WTC11 (cell line): Measurements from ENCODE around the gene MTUS2. TPM values are rescaled to one million over a fixed set of nuclear protein-coding genes. Genes with fewer than 3 reads are reported as not detected.

ENCODE experiments used
- ATAC-seq: fragments of 200-7000 bp; cut with Tn5 transposase; 2 replicates; pipeline ENCODE4 v1.10.0; 2021; ENCODE audit warnings: mild to moderate bottlenecking, moderate library complexity
- CTCF ChIA-PET: fragments of 300-600 bp; sonication (Branson Sonifier 250); formaldehyde crosslinking; loops from one replicate; lab custom pipeline; 2021; ENCODE audit warnings: antibody characterized with exemption; lab: Charles Lee
- POLR2A ChIA-PET: fragments of 350-600 bp; sonication (Branson Sonifier 250); formaldehyde crosslinking; loops from one replicate; lab custom pipeline; 2021; ENCODE audit warnings: antibody characterized with exemption; lab: Charles Lee
- DNase-seq: peaks from one replicate; pipeline ENCODE4 v3.0.0; 2021; ENCODE audit warnings: low spot score
- H3K27ac Mint-ChIP-seq: 2 replicates; pipeline ENCODE4 v1.8.0; 2021; ENCODE audit warnings: mixed read lengths
- H3K27me3 Mint-ChIP-seq: 2 replicates; pipeline ENCODE4 v1.8.0; 2021; ENCODE audit warnings: low read depth, mild to moderate bottlenecking, moderate library complexity, mixed read lengths
- H3K36me3 Mint-ChIP-seq: 2 replicates; pipeline ENCODE4 v1.8.0; 2021; ENCODE audit warnings: mixed read lengths
- H3K4me1 Mint-ChIP-seq: 2 replicates; pipeline ENCODE4 v1.8.0; 2022; ENCODE audit warnings: mixed read lengths
- H3K4me3 Mint-ChIP-seq: 2 replicates; pipeline ENCODE4 v1.8.0; 2021; ENCODE audit warnings: mild to moderate bottlenecking, moderate library complexity, mixed read lengths
- H3K9me3 Mint-ChIP-seq: 2 replicates; pipeline ENCODE4 v1.8.0; 2021; ENCODE audit warnings: mixed read lengths
- ESRRA ChIP-seq: sonication (generic); formaldehyde crosslinking; IDR thresholded peaks from 2 replicates; pipeline ENCODE4 v1.8.1; 2022; ENCODE audit warnings: mild to moderate bottlenecking, missing genetic modification reagents, borderline replicate concordance
- FOXK1 ChIP-seq: sonication (generic); formaldehyde crosslinking; IDR thresholded peaks from 2 replicates; pipeline ENCODE4 v1.8.0; 2022; ENCODE audit warnings: mild to moderate bottlenecking, moderate library complexity, missing genetic modification reagents
- GRHL2 ChIP-seq: fragments of 250-450 bp; sonication (Bioruptor Pico); IDR thresholded peaks from 2 replicates; pipeline ENCODE4 v1.8.0; 2022; ENCODE audit warnings: mild to moderate bottlenecking, moderate library complexity; ENCODE audit not compliant: insufficient replicate concordance, severe bottlenecking
- SOX15 ChIP-seq: fragments of 250-450 bp; sonication (Bioruptor Pico); IDR thresholded peaks from 2 replicates; pipeline ENCODE4 v1.9.0; 2021; ENCODE audit warnings: mild to moderate bottlenecking
- TCF7 ChIP-seq: sonication (generic); formaldehyde crosslinking; IDR thresholded peaks from 2 replicates; pipeline ENCODE4 v1.8.0; 2022; ENCODE audit warnings: mild to moderate bottlenecking, low read depth, missing genetic modification reagents, moderate library complexity
- TEAD4 ChIP-seq: sonication (generic); formaldehyde crosslinking; IDR thresholded peaks from 2 replicates; pipeline ENCODE4 v1.8.0; 2022; ENCODE audit warnings: mild to moderate bottlenecking, missing genetic modification reagents
- USF1 ChIP-seq: sonication (generic); formaldehyde crosslinking; IDR thresholded peaks from 2 replicates; pipeline ENCODE4 v1.8.0; 2022; ENCODE audit warnings: mild to moderate bottlenecking, missing genetic modification reagents
- ZBTB21 ChIP-seq: sonication (generic); formaldehyde crosslinking; IDR thresholded peaks from 2 replicates; pipeline ENCODE4 v1.8.1; 2023; ENCODE audit warnings: mild to moderate bottlenecking, missing genetic modification reagents, borderline replicate concordance
- ZMAT4 ChIP-seq: fragments of 250-450 bp; sonication (Bioruptor Pico); IDR thresholded peaks from 2 replicates; pipeline ENCODE4 v1.9.0; 2021; ENCODE audit warnings: mild to moderate bottlenecking
- ZNF232 ChIP-seq: sonication (generic); formaldehyde crosslinking; IDR thresholded peaks from 2 replicates; pipeline ENCODE4 v1.8.0; 2022; ENCODE audit warnings: mild to moderate bottlenecking, missing genetic modification reagents
- ZNF317 ChIP-seq: sonication (generic); formaldehyde crosslinking; IDR thresholded peaks from 2 replicates; pipeline ENCODE4 v1.8.1; 2023; ENCODE audit warnings: low read depth, mild to moderate bottlenecking, moderate library complexity, missing genetic modification reagents, borderline replicate concordance
- ZNF425 ChIP-seq: fragments of 250-450 bp; sonication (Bioruptor Pico); conservative IDR thresholded peaks from 2 replicates; pipeline ENCODE4 v1.9.0; 2021; ENCODE audit warnings: mild to moderate bottlenecking
- ZSCAN18 ChIP-seq: fragments of 250-450 bp; sonication (Bioruptor Pico); IDR thresholded peaks from 2 replicates; pipeline ENCODE4 v2.1.2; 2022; ENCODE audit warnings: mild to moderate bottlenecking, moderate library complexity
- total RNA-seq: library from RNA; stranded (reverse); gene quantifications from 3 replicates; pipeline ENCODE4 v1.2.3, GENCODE V29; 2021
- TF ChIP-seq, protein P1 (sequence below): fragments of 250-450 bp; sonication (Bioruptor Pico); IDR thresholded peaks from 2 replicates; pipeline ENCODE4 v1.9.0; 2021; ENCODE audit warnings: moderate library complexity, mild to moderate bottlenecking, inconsistent platforms, borderline replicate concordance
- TF ChIP-seq, protein P2 (sequence below): sonication (generic); formaldehyde crosslinking; IDR thresholded peaks from 2 replicates; pipeline ENCODE4 v1.8.1; 2023; ENCODE audit warnings: mild to moderate bottlenecking, moderate library complexity, missing genetic modification reagents
- TF ChIP-seq, protein P3 (sequence below): fragments of 250-450 bp; sonication (Bioruptor Pico); IDR thresholded peaks from 2 replicates; pipeline ENCODE4 v1.9.0; 2021; ENCODE audit warnings: mild to moderate bottlenecking
- TF ChIP-seq, protein P4 (sequence below): sonication (generic); formaldehyde crosslinking; IDR thresholded peaks from 2 replicates; pipeline ENCODE4 v1.8.1; 2023; ENCODE audit warnings: mild to moderate bottlenecking, missing genetic modification reagents
- TF ChIP-seq, protein P5 (sequence below): sonication (generic); formaldehyde crosslinking; IDR thresholded peaks from 2 replicates; pipeline ENCODE4 v1.8.0; 2022; ENCODE audit warnings: mild to moderate bottlenecking, missing genetic modification reagents
- TF ChIP-seq, protein P6 (sequence below): sonication (generic); formaldehyde crosslinking; IDR thresholded peaks from 2 replicates; pipeline ENCODE4 v1.8.1; 2023; ENCODE audit warnings: mild to moderate bottlenecking, missing genetic modification reagents, borderline replicate concordance

The MTUS2 gene
- total RNA-seq, 1 experiment from 2014 or later, result 0.22 TPM

- POLR2A ChIA-PET, result no interaction called here
- Mint-ChIP-seq H3K9me3 (peaks cover 2% of the 10 kb centered on the region), H3K27me3 (no peaks in the 10 kb centered on the region)
- TF ChIP-seq, protein P1, sequence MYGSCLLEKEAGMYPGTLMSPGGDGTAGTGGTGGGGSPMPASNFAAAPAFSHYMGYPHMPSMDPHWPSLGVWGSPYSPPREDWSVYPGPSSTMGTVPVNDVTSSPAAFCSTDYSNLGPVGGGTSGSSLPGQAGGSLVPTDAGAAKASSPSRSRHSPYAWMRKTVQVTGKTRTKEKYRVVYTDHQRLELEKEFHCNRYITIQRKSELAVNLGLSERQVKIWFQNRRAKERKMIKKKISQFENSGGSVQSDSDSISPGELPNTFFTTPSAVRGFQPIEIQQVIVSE, result no peak
- TF ChIP-seq, protein P2, sequence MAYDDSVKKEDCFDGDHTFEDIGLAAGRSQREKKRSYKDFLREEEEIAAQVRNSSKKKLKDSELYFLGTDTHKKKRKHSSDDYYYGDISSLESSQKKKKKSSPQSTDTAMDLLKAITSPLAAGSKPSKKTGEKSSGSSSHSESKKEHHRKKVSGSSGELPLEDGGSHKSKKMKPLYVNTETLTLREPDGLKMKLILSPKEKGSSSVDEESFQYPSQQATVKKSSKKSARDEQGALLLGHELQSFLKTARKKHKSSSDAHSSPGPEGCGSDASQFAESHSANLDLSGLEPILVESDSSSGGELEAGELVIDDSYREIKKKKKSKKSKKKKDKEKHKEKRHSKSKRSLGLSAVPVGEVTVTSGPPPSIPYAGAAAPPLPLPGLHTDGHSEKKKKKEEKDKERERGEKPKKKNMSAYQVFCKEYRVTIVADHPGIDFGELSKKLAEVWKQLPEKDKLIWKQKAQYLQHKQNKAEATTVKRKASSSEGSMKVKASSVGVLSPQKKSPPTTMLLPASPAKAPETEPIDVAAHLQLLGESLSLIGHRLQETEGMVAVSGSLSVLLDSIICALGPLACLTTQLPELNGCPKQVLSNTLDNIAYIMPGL, result no peak
- TF ChIP-seq TCF7, result no peak
- no peak for TF ChIP-seq FOXK1 (CRISPR knock-in tag)
- TF ChIP-seq, protein P3, sequence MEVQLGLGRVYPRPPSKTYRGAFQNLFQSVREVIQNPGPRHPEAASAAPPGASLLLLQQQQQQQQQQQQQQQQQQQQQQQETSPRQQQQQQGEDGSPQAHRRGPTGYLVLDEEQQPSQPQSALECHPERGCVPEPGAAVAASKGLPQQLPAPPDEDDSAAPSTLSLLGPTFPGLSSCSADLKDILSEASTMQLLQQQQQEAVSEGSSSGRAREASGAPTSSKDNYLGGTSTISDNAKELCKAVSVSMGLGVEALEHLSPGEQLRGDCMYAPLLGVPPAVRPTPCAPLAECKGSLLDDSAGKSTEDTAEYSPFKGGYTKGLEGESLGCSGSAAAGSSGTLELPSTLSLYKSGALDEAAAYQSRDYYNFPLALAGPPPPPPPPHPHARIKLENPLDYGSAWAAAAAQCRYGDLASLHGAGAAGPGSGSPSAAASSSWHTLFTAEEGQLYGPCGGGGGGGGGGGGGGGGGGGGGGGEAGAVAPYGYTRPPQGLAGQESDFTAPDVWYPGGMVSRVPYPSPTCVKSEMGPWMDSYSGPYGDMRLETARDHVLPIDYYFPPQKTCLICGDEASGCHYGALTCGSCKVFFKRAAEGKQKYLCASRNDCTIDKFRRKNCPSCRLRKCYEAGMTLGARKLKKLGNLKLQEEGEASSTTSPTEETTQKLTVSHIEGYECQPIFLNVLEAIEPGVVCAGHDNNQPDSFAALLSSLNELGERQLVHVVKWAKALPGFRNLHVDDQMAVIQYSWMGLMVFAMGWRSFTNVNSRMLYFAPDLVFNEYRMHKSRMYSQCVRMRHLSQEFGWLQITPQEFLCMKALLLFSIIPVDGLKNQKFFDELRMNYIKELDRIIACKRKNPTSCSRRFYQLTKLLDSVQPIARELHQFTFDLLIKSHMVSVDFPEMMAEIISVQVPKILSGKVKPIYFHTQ (CRISPR knock-in tag), result no peak
- TF ChIP-seq ZMAT4 (CRISPR knock-in tag), result no peak
- TF ChIP-seq ZNF232 (CRISPR knock-in tag), result no peak
- TF ChIP-seq, protein P4, sequence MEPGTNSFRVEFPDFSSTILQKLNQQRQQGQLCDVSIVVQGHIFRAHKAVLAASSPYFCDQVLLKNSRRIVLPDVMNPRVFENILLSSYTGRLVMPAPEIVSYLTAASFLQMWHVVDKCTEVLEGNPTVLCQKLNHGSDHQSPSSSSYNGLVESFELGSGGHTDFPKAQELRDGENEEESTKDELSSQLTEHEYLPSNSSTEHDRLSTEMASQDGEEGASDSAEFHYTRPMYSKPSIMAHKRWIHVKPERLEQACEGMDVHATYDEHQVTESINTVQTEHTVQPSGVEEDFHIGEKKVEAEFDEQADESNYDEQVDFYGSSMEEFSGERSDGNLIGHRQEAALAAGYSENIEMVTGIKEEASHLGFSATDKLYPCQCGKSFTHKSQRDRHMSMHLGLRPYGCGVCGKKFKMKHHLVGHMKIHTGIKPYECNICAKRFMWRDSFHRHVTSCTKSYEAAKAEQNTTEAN (CRISPR knock-in tag), result no peak
- no peak for TF ChIP-seq ESRRA (CRISPR knock-in tag)
- TF ChIP-seq ZSCAN18 (CRISPR knock-in tag), result no peak
- no peak for TF ChIP-seq ZNF317 (CRISPR knock-in tag)
- no peak for TF ChIP-seq SOX15 (CRISPR knock-in tag)
- TF ChIP-seq, protein P5, sequence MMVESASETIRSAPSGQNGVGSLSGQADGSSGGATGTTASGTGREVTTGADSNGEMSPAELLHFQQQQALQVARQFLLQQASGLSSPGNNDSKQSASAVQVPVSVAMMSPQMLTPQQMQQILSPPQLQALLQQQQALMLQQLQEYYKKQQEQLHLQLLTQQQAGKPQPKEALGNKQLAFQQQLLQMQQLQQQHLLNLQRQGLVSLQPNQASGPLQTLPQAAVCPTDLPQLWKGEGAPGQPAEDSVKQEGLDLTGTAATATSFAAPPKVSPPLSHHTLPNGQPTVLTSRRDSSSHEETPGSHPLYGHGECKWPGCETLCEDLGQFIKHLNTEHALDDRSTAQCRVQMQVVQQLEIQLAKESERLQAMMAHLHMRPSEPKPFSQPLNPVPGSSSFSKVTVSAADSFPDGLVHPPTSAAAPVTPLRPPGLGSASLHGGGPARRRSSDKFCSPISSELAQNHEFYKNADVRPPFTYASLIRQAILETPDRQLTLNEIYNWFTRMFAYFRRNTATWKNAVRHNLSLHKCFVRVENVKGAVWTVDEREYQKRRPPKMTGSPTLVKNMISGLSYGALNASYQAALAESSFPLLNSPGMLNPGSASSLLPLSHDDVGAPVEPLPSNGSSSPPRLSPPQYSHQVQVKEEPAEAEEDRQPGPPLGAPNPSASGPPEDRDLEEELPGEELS, result no peak
- TF ChIP-seq ZNF425 (CRISPR knock-in tag), result no peak
- no peak for TF ChIP-seq ZBTB21 (CRISPR knock-in tag)
- TF ChIP-seq USF1 (CRISPR knock-in tag), result no peak
- TF ChIP-seq GRHL2 (CRISPR knock-in tag), result no peak
- TF ChIP-seq TEAD4, result no peak
- TF ChIP-seq, protein P6, sequence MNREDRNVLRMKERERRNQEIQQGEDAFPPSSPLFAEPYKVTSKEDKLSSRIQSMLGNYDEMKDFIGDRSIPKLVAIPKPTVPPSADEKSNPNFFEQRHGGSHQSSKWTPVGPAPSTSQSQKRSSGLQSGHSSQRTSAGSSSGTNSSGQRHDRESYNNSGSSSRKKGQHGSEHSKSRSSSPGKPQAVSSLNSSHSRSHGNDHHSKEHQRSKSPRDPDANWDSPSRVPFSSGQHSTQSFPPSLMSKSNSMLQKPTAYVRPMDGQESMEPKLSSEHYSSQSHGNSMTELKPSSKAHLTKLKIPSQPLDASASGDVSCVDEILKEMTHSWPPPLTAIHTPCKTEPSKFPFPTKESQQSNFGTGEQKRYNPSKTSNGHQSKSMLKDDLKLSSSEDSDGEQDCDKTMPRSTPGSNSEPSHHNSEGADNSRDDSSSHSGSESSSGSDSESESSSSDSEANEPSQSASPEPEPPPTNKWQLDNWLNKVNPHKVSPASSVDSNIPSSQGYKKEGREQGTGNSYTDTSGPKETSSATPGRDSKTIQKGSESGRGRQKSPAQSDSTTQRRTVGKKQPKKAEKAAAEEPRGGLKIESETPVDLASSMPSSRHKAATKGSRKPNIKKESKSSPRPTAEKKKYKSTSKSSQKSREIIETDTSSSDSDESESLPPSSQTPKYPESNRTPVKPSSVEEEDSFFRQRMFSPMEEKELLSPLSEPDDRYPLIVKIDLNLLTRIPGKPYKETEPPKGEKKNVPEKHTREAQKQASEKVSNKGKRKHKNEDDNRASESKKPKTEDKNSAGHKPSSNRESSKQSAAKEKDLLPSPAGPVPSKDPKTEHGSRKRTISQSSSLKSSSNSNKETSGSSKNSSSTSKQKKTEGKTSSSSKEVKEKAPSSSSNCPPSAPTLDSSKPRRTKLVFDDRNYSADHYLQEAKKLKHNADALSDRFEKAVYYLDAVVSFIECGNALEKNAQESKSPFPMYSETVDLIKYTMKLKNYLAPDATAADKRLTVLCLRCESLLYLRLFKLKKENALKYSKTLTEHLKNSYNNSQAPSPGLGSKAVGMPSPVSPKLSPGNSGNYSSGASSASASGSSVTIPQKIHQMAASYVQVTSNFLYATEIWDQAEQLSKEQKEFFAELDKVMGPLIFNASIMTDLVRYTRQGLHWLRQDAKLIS (CRISPR knock-in tag), result no peak
- TF ChIP-seq, all 79 proteins: peak for 0
- H3K27ac Mint-ChIP-seq, result no peak overlapping the region
- ATAC-seq (no peak), DNase-seq (no peak)
- H3K4me3 Mint-ChIP-seq, result no peak overlapping the region
- H3K4me1 Mint-ChIP-seq, result peaks cover 6% of the 10 kb centered on the region
- H3K36me3 Mint-ChIP-seq, result no peaks in the 10 kb centered on the region
- CTCF ChIA-PET, result no interaction called here
Observed at GRCh38 chr13:28890712-28891111, 70.6 kb downstream of the MTUS2 start.
